MM.1S (cell line): ENCODE results near the gene KCNS3.

Source experiments
- CTCF ChIP-seq: fragments of 300-600 bp; sonication (generic); IDR thresholded peaks from 2 replicates; pipeline ENCODE4 v1.5.1; 2016; ENCODE audit warnings: antibody characterized with exemption, low read length, mixed read lengths
- EZH2 ChIP-seq: fragments of 300-600 bp; sonication (generic); optimal IDR thresholded peaks from 2 replicates; pipeline ENCODE3; 2017; ENCODE audit warnings: low read depth, mild to moderate bottlenecking, antibody characterized with exemption, low read length, mixed read lengths

DNA sequence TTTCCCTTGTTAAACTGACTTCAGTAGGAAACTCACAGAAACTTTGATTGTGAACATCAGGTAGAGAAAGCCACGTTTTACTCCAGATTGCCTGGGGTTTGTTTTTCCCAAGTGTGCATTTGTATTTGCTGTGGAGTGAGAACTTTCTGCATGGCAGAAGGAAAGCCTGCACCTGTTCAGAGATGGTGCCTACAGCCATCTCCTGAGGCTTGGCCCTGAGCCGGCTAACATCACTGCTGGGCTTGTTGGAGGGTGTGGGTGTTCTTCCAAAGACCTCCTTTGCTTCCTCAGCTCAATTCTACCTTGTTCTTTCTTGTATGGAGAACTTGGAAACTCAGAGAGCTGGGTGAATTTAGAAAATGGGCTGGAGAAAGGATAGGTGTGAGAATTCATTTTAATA is 16.1 kb downstream of the KCNS3 start:
- TF ChIP-seq CTCF, result no peak
- TF ChIP-seq EZH2, result no peak
